ENCODE data around the gene VPS13A. TPM values are rescaled to one million over a fixed set of nuclear protein-coding genes. Genes with fewer than 3 reads are reported as not detected.

Gene VPS13A
- total RNA-seq, 4 donors from 2014 or later, result 16.4 to 51.0 (median 29.4) TPM

DNA sequence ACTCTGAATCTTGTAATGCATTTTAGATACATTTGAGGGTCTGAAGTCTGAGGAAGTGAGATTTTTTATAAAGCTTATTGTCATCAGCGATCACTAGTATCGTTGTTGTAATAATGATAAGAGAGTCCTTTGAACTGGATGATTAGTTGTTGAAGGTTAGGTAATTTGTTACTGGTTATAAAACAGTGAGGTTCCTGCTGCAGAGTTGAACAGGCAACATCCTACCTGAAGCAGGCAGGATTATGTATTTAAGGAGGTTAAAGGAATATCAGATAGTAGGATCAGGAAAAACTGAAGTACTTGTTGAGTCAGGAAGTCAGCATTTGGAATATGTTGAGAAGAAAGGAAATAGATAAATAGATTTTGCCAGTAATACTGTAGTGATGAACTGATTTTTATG is 106.7 kb downstream of the VPS13A start:
- H3K4me1 ChIP-seq, result no peaks in the 10 kb centered on the region
- intact Hi-C loops (cut with DNase I; ENCODE audit: low total_unique reads) (no loop called here), in situ Hi-C loops (cut with MboI; ENCODE audit: low sequenced_read_pairs in 4 of 4) (no loop called here)
- H3K27me3 ChIP-seq, result no peaks in the 10 kb centered on the region
- H3K9me3 ChIP-seq, result no peaks in the 10 kb centered on the region
- H3K4me3 ChIP-seq, result no peak overlapping the region
- peaks cover 0 to 33% of the 10 kb centered on the region in 2 donors for H3K36me3 ChIP-seq
- no peak overlapping the region for H3K27ac ChIP-seq
- ATAC-seq, result no peak
- no peak for DNase-seq
- TF ChIP-seq, protein P1, sequence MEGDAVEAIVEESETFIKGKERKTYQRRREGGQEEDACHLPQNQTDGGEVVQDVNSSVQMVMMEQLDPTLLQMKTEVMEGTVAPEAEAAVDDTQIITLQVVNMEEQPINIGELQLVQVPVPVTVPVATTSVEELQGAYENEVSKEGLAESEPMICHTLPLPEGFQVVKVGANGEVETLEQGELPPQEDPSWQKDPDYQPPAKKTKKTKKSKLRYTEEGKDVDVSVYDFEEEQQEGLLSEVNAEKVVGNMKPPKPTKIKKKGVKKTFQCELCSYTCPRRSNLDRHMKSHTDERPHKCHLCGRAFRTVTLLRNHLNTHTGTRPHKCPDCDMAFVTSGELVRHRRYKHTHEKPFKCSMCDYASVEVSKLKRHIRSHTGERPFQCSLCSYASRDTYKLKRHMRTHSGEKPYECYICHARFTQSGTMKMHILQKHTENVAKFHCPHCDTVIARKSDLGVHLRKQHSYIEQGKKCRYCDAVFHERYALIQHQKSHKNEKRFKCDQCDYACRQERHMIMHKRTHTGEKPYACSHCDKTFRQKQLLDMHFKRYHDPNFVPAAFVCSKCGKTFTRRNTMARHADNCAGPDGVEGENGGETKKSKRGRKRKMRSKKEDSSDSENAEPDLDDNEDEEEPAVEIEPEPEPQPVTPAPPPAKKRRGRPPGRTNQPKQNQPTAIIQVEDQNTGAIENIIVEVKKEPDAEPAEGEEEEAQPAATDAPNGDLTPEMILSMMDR (IDR thresholded peaks at IDR 0.05 in 4 of 5, conservative IDR thresholded peaks at IDR 0.05 in 1 of 5), result no peak
- no peak for TF ChIP-seq POLR2A (IDR thresholded peaks at IDR 0.05)

DNA sequence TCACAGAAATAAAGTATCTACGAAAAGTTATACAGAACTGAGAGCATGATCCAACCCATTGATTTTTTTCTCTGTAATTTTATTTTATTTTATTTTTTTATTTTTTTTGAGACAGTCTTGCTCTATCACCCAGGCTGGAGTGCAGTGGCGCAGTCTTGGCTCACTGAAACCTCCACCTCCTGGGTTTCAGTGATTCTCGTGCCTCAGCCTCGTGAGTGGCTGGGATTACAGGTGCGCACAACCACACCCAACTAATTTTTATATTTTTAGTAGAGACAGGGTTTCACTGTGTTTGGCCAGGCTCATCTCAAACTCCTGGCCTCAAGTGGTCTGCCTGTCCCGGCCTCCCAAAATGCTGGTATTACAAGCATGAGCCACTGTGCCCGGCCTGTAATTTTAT is 107.3 kb downstream of the VPS13A start:
- no peaks in the 10 kb centered on the region for H3K4me1 ChIP-seq
- H3K36me3 ChIP-seq, result peaks cover 0 to 33% of the 10 kb centered on the region in 2 donors
- intact Hi-C loops (cut with DNase I; ENCODE audit: low total_unique reads) (no loop called here), in situ Hi-C loops (cut with MboI; ENCODE audit: low sequenced_read_pairs in 4 of 4) (no loop called here)
- no peaks in the 10 kb centered on the region for H3K9me3 ChIP-seq
- TF ChIP-seq POLR2A (IDR thresholded peaks at IDR 0.05), result no peak
- TF ChIP-seq, protein P1 (IDR thresholded peaks at IDR 0.05 in 4 of 5, conservative IDR thresholded peaks at IDR 0.05 in 1 of 5), result no peak
- DNase-seq (no peak), ATAC-seq (no peak)
- no peak overlapping the region for H3K4me3 ChIP-seq
- H3K27ac ChIP-seq, result no peak overlapping the region
- H3K27me3 ChIP-seq, result no peaks in the 10 kb centered on the region

DNA sequence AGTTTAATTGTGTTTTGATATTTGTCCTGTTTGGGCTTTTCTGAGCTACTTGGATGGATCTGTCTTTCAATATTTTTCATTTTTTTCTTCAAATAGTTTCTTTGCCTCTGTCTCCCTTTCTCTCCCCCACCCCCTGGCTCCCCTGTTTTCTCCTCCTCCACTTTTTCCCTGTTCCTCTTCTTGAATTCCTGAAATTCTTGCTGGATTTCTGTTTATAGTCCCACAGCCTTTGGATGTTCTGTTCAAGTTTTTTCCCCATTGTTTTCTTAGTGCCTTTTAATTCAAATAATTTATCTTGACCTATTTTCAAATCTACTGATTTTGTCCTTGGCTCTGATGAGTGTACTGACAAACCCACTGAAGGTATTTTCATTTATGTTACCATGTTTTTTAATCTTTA is 113.0 kb downstream of the VPS13A start:
- Histone ChIP-seq H3K9me3 (no peaks in the 10 kb centered on the region), H3K4me1 (no peaks in the 10 kb centered on the region), H3K36me3 (peaks cover 0 to 9% of the 10 kb centered on the region in 2 donors), H3K27ac (no peak overlapping the region), H3K4me3 (no peak overlapping the region), H3K27me3 (no peaks in the 10 kb centered on the region)
- in situ Hi-C loops (cut with MboI; ENCODE audit: low sequenced_read_pairs in 4 of 4), result no loop called here
- intact Hi-C loops (cut with DNase I; ENCODE audit: low total_unique reads), result no loop called here
- DNase-seq (no peak), ATAC-seq (no peak)
- TF ChIP-seq, protein P1 (IDR thresholded peaks at IDR 0.05 in 4 of 5, conservative IDR thresholded peaks at IDR 0.05 in 1 of 5), result no peak
- no peak for TF ChIP-seq POLR2A (IDR thresholded peaks at IDR 0.05)

DNA sequence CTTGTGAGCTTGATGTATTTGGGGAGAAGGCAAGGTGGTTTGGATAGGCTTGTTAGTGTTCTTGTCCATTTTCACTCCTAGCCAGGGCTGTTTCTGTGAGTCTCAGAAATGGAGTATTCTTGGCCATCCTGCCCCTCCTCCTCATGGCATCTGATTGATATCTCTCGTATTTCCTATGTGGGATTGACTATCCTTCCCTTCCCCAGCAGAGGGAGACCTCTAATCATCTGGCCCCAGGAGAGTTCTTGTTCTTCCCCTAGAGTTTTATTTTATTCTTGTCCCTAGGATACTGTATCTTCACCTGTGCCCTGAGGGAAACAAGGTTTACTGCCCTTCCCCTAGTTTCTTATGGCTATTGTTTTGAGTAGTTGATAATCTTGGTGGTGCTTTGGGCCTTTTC is 114.4 kb downstream of the VPS13A start:
- Histone ChIP-seq H3K9me3 (no peaks in the 10 kb centered on the region), H3K4me1 (no peaks in the 10 kb centered on the region), H3K4me3 (no peak overlapping the region), H3K27ac (no peak overlapping the region), H3K27me3 (no peaks in the 10 kb centered on the region), H3K36me3 (peaks cover 0 to 17% of the 10 kb centered on the region in 2 donors)
- DNase-seq (no peak), ATAC-seq (no peak)
- TF ChIP-seq POLR2A (IDR thresholded peaks at IDR 0.05), result no peak
- TF ChIP-seq, protein P1 (IDR thresholded peaks at IDR 0.05 in 4 of 5, conservative IDR thresholded peaks at IDR 0.05 in 1 of 5), result no peak
- in situ Hi-C loops (cut with MboI; ENCODE audit: low sequenced_read_pairs in 4 of 4) (no loop called here), intact Hi-C loops (cut with DNase I; ENCODE audit: low total_unique reads) (no loop called here)

DNA sequence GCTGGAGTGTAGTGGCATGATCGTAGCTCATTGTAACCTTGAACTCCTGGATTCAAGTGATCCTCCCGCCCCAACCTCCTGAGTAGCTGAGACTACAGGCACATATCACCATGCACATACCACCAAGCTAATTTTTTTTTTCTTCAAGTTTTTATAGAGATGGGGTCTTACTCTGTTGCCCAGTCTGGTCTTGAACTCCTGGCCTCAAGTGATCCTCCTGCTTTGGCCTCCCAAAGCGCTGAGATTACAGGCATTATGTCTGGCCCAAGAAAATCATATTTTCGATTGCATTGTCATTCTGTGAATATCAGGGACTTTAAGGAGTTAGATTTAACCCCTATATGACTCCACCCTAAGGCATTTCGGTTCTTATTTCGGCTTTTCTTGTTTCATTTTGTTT is 116.6 kb downstream of the VPS13A start:
- intact Hi-C loops (cut with DNase I; ENCODE audit: low total_unique reads), result no loop called here
- TF ChIP-seq, protein P1 (IDR thresholded peaks at IDR 0.05 in 4 of 5, conservative IDR thresholded peaks at IDR 0.05 in 1 of 5), result no peak
- no peak for TF ChIP-seq POLR2A (IDR thresholded peaks at IDR 0.05)
- ATAC-seq (no peak), DNase-seq (no peak)
- no peaks in the 10 kb centered on the region for H3K9me3 ChIP-seq
- no peak overlapping the region for H3K27ac ChIP-seq
- no peaks in the 10 kb centered on the region for H3K4me1 ChIP-seq
- peaks cover 0 to 12% of the 10 kb centered on the region in 2 donors for H3K36me3 ChIP-seq
- no peaks in the 10 kb centered on the region for H3K27me3 ChIP-seq
- H3K4me3 ChIP-seq, result no peak overlapping the region
- in situ Hi-C loops (cut with MboI; ENCODE audit: low sequenced_read_pairs in 4 of 4), result no loop called here
